GM06990 (cell line): Measurements from ENCODE around the gene ATAD3C.
A peak's percentile ranks its signal among the peaks of the same experiment; 100 is the strongest.
"Not testable (repeated sequence)": the region's sequence is repeated elsewhere in the genome, so short reads cannot be mapped to it uniquely, and the experiment has no call there.

Experiments used
- DNase-seq: peaks from one replicate; pipeline ENCODE4 v3.0.0-alpha.2; 2011; ENCODE audit not compliant: insufficient read length; ENCODE audit errors: extremely low read depth
- H3K27me3 ChIP-seq: replicated peaks from 2 replicates; pipeline ENCODE4 v1.6.0; 2011; ENCODE audit warnings: low read length; ENCODE audit not compliant: control insufficient read depth, insufficient read depth
- H3K36me3 ChIP-seq: 2 replicates; pipeline ENCODE4 v1.5.1; 2011; ENCODE audit warnings: low read length; ENCODE audit not compliant: control insufficient read depth, insufficient read depth
- H3K4me3 ChIP-seq: replicated peaks from 2 replicates; pipeline ENCODE4 v1.5.1; 2011; ENCODE audit warnings: low read depth, mild to moderate bottlenecking, control low read depth, low read length
- CTCF ChIP-seq: IDR thresholded peaks from 2 replicates; pipeline ENCODE4 v1.5.1; 2011; ENCODE audit warnings: low read length, control low read depth, mild to moderate bottlenecking, inconsistent platforms; ENCODE audit not compliant: insufficient read depth, poor library complexity, severe bottlenecking

The ATAD3C gene

DNA sequence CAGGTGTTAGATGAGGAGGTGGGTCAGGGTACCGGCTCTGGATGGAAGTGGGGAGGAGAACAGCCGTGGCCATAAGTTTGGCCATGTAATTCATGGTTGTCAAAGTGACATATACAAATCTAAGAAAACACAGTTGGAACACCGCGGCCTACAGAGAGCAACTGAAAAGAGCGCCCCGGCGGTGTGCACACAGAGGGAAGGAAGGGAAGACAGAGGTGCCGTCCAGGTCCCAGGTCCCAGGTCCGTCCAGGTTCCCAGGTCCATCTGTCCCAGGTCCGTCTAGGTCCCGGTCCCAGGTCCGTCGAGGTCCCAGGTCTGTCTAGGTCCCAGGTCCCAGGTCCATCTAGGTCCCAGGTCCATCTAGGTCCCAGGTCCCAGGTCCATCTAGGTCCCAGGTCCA lies 37.9 kb upstream of the ATAD3C start:
- Histone ChIP-seq H3K36me3 (no peaks in the 10 kb centered on the region; the same call in 1 of the 2 replicates), H3K4me3 (no peak overlapping the region), H3K27me3 (no peaks in the 10 kb centered on the region)
- no peak for TF ChIP-seq CTCF
- no peak for DNase-seq

- not testable (repeated sequence) for H3K27me3 ChIP-seq, H3K36me3 ChIP-seq, H3K4me3 ChIP-seq, DNase-seq
Observed at GRCh38 chr1:1412311-1412902, 37.1 kb upstream of the ATAD3C start.

DNA sequence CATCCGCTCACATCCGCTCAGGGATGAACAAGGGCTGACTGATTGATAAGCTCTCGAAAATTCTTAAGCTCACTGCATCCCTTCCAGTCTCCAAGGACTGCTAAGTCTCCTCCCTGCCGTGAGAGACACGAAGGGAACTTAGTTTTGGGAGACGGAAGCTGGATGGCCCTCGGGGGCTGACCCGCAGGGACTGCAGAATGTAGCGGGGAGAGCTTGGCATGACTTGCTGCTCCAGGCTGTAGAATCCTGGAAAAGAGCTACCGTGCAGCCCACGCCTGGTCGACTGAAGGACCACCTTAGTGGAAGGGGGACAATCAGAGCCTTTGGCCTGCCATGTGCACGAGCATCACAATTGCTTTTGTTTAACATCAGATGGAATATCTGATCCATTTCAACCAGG lies 33.7 kb upstream of the ATAD3C start:
- H3K36me3 ChIP-seq: no peaks in the 10 kb centered on the region
- TF ChIP-seq CTCF: no peak
- no peak for DNase-seq
- H3K27me3 ChIP-seq: no peaks in the 10 kb centered on the region
- no peak overlapping the region for H3K4me3 ChIP-seq

- H3K27me3 ChIP-seq, DNase-seq, H3K36me3 ChIP-seq: not testable (repeated sequence)
- H3K4me3 ChIP-seq: peak overlapping the region; percentile 18
Observed at GRCh38 chr1:1417396-1417795, 32.1 kb upstream of the ATAD3C start.

DNA sequence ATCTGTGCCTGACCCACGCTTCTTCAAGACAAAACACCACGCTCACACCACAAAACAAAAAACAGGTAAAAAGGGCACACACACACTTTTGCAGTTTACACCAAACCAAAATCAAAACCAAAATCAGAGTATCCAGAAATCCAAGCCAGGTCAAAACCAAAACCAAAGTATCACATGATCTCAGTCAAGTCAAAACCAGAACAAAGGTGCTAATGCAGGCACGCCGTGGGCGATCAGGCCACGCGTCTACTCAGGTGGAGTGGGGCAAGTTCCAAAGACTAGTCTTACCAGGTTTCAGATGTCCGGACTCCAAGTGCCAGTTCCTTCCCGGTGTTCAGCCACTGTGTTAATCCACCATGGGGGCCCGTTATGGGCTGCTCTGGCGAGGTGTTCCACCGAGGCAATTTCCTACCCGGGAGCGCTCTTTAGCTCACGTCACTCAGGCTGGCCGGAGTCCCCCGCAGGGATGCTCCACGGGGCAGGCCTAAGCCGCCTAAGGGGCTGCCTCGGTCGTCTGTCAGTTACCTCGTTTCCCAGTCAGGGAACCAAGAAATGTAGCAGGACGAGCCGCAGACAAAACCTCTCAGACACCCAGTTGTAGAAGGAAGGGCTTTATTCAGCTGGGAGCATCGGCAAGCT lies 31.5 kb upstream of the ATAD3C start:
- not testable (repeated sequence) for H3K36me3 ChIP-seq, DNase-seq, H3K4me3 ChIP-seq, H3K27me3 ChIP-seq

- no peak for DNase-seq
- Histone ChIP-seq H3K27me3 (no peaks in the 10 kb centered on the region), H3K36me3 (no peaks in the 10 kb centered on the region), H3K4me3 (no peak overlapping the region)
- TF ChIP-seq CTCF: no peak
Observed at GRCh38 chr1:1418464-1419362, 30.8 kb upstream of the ATAD3C start.

- no peak for DNase-seq
- H3K4me3 ChIP-seq: no peak overlapping the region
- no peak for TF ChIP-seq CTCF
- H3K27me3 ChIP-seq: no peaks in the 10 kb centered on the region
- H3K36me3 ChIP-seq: no peaks in the 10 kb centered on the region
Observed at GRCh38 chr1:1419363-1419812, 30.1 kb upstream of the ATAD3C start.
